GM10248 (cell line): ENCODE measurements around the gene HDC.

Experiments
- CTCF ChIA-PET: fragments of 300-600 bp; sonication (Branson Sonifier 250); formaldehyde crosslinking; extraction: SDS; loops from one replicate; lab custom pipeline; 2021; ENCODE audit warnings: antibody characterized with exemption; lab: Yijun Ruan, JAX
- POLR2A ChIA-PET: fragments of 350-650 bp; sonication (Branson Sonifier 250); formaldehyde crosslinking; extraction: SDS; loops from one replicate; lab custom pipeline; 2020; ENCODE audit warnings: antibody characterized with exemption; lab: Yijun Ruan, JAX
- DNase-seq: peaks from one replicate; pipeline ENCODE4 v3.0.0; 2012; ENCODE audit errors: extremely low spot score
- CTCF ChIP-seq: IDR thresholded peaks from 2 replicates; pipeline ENCODE4 v1.5.1; 2012; ENCODE audit warnings: mild to moderate bottlenecking, low read depth; ENCODE audit errors: extremely low read depth, missing control alignments, control extremely low read depth

The HDC gene

GRCh38 chr15:50218691-50219090, 46.8 kb downstream of the HDC start:
- ChIA-PET POLR2A (no interaction called here), CTCF (interaction anchor here (1.7 kb wide), 2 partner anchors 15 to 74 kb away, joined by 4 to 5 read pairs; no protein-coding TSS in a partner anchor)
- DNase-seq = no peak
- no peak for TF ChIP-seq CTCF

GRCh38 chr15:50218291-50218690, 47.2 kb downstream of the HDC start:
- ChIA-PET CTCF (no interaction called here), POLR2A (no interaction called here)
- no peak for TF ChIP-seq CTCF
- no peak for DNase-seq

GRCh38 chr15:50210462-50211157, 54.9 kb downstream of the HDC start:
- TF ChIP-seq CTCF = no peak
- no peak for DNase-seq
- ChIA-PET CTCF (interaction anchor here (1.1 to 1.2 kb wide), 2 partner anchors 9 to 37 kb away, joined by 3 to 4 read pairs; no protein-coding TSS in a partner anchor), POLR2A (no interaction called here)

GRCh38 chr15:50209809-50210208, 55.7 kb downstream of the HDC start:
- POLR2A ChIA-PET = no interaction called here
- TF ChIP-seq CTCF = no peak

GRCh38 chr15:50206020-50206419, 59.5 kb downstream of the HDC start:
- no peak for TF ChIP-seq CTCF
- DNase-seq = no peak
- ChIA-PET POLR2A (no interaction called here), CTCF (no interaction called here)

More at GRCh38 chr15:50209809-50210208, 55.7 kb downstream of the HDC start:
- DNase-seq = no peak
- CTCF ChIA-PET = interaction anchor here (1.1 to 1.2 kb wide), 2 partner anchors 10 to 38 kb away, joined by 3 to 4 read pairs; no protein-coding TSS in a partner anchor

- ChIA-PET POLR2A (no interaction called here), CTCF (no interaction called here)
- no peak for TF ChIP-seq CTCF
- no peak for DNase-seq
Observed at GRCh38 chr15:50202003-50202402, 63.5 kb downstream of the HDC start.
